Measurements from ENCODE around the gene SEPSECS.

SEPSECS gene

GRCh38 chr4:25108556-25108955, 51.7 kb downstream of the SEPSECS start:
- H3K4me3 ChIP-seq (ENCODE audit: insufficient read depth, low read length, poor library complexity, severe bottlenecking) = no peak overlapping the region
- no peaks in the 10 kb centered on the region for H4K20me1 ChIP-seq (ENCODE audit: low read depth, low read length)
- H3K27me3 ChIP-seq (ENCODE audit: low read length) = no peaks in the 10 kb centered on the region
- TF ChIP-seq EZH2phosphoT487 (conservative IDR thresholded peaks at IDR 0.05; ENCODE audit: low read length) (no peak), CTCF (IDR thresholded peaks at IDR 0.05; ENCODE audit: insufficient read depth, low read length, poor library complexity, severe bottlenecking) (no peak)
- no peak overlapping the region for H3K27ac ChIP-seq (ENCODE audit: low read depth, low read length)
- no peaks in the 10 kb centered on the region for H3F3A ChIP-seq (ENCODE audit: insufficient read depth)
- no peak overlapping the region for H2AFZ ChIP-seq (ENCODE audit: low read depth, low read length, severe bottlenecking)
- no peak overlapping the region for H3K9ac ChIP-seq (ENCODE audit: low read length)
- no peaks in the 10 kb centered on the region for H3K79me2 ChIP-seq (ENCODE audit: insufficient read depth, low read length)
- H3K9me3 ChIP-seq (ENCODE audit: insufficient read depth, low read length) = no peaks in the 10 kb centered on the region
- H3K36me3 ChIP-seq (ENCODE audit: low read length) = no peaks in the 10 kb centered on the region
- no peaks in the 10 kb centered on the region for H3K9me2 ChIP-seq (replicated peaks; ENCODE audit: insufficient read depth, low read length)
- H3K4me2 ChIP-seq (ENCODE audit: low read depth, low read length, poor library complexity, severe bottlenecking) = no peak overlapping the region

- Histone ChIP-seq H3K4me2 (ENCODE audit: low read depth, low read length, poor library complexity, severe bottlenecking) (no peak overlapping the region), H3K9me3 (ENCODE audit: insufficient read depth, low read length) (no peaks in the 10 kb centered on the region), H3K27ac (ENCODE audit: low read depth, low read length) (no peak overlapping the region), H3K79me2 (ENCODE audit: insufficient read depth, low read length) (no peaks in the 10 kb centered on the region), H3F3A (ENCODE audit: insufficient read depth) (no peaks in the 10 kb centered on the region), H3K4me3 (ENCODE audit: insufficient read depth, low read length, poor library complexity, severe bottlenecking) (no peak overlapping the region), H3K36me3 (ENCODE audit: low read length) (no peaks in the 10 kb centered on the region), H3K9ac (ENCODE audit: low read length) (no peak overlapping the region), H3K9me2 (replicated peaks; ENCODE audit: insufficient read depth, low read length) (no peaks in the 10 kb centered on the region), H4K20me1 (ENCODE audit: low read depth, low read length) (no peaks in the 10 kb centered on the region), H2AFZ (ENCODE audit: low read depth, low read length, severe bottlenecking) (no peak overlapping the region), H3K27me3 (ENCODE audit: low read length) (no peaks in the 10 kb centered on the region)
- TF ChIP-seq CTCF (IDR thresholded peaks at IDR 0.05; ENCODE audit: insufficient read depth, low read length, poor library complexity, severe bottlenecking) (no peak), EZH2phosphoT487 (conservative IDR thresholded peaks at IDR 0.05; ENCODE audit: low read length) (no peak)
Measured at GRCh38 chr4:25107827-25108516, 52.3 kb downstream of the SEPSECS start.

GRCh38 chr4:25106363-25107151, 53.7 kb downstream of the SEPSECS start:
- no peak for TF ChIP-seq CTCF (IDR thresholded peaks at IDR 0.05; ENCODE audit: insufficient read depth, low read length, poor library complexity, severe bottlenecking)
- Histone ChIP-seq H4K20me1 (ENCODE audit: low read depth, low read length) (no peaks in the 10 kb centered on the region), H3K27ac (ENCODE audit: low read depth, low read length) (no peak overlapping the region), H3K27me3 (ENCODE audit: low read length) (no peaks in the 10 kb centered on the region), H3K4me2 (ENCODE audit: low read depth, low read length, poor library complexity, severe bottlenecking) (no peak overlapping the region), H3K9me3 (ENCODE audit: insufficient read depth, low read length) (no peaks in the 10 kb centered on the region), H3F3A (ENCODE audit: insufficient read depth) (no peaks in the 10 kb centered on the region), H3K36me3 (ENCODE audit: low read length) (no peaks in the 10 kb centered on the region), H3K4me3 (ENCODE audit: insufficient read depth, low read length, poor library complexity, severe bottlenecking) (no peak overlapping the region), H3K79me2 (ENCODE audit: insufficient read depth, low read length) (no peaks in the 10 kb centered on the region), H3K9me2 (replicated peaks; ENCODE audit: insufficient read depth, low read length) (no peaks in the 10 kb centered on the region), H2AFZ (ENCODE audit: low read depth, low read length, severe bottlenecking) (no peak overlapping the region), H3K9ac (ENCODE audit: low read length) (no peak overlapping the region)
